TTC549 (cell line): ENCODE results near the gene BAG5.
A peak's percentile ranks its signal among the peaks of the same experiment; 100 is the strongest.
"Not testable (repeated sequence)": the region's sequence is repeated elsewhere in the genome, so short reads cannot be mapped to it uniquely, and the experiment has no call there.

ENCODE experiments used
- FAIRE-seq: peaks from 2 replicates; lab custom pipeline; 2012; peaks lifted over from hg19 to GRCh38; lab: Jason Lieb, UNC

Gene BAG5

GRCh38 chr14:103562429-103563225 is at the start of gene BAG5, which contains the start of gene COA8:
BAG5 (minus strand) TSS chr14:103562657; CDS start chr14:103561164, 1,493 bp downstream.
COA8 (plus strand) TSS chr14:103562960; CDS start chr14:103563002, 42 bp downstream.
- no peak for FAIRE-seq

DNA sequence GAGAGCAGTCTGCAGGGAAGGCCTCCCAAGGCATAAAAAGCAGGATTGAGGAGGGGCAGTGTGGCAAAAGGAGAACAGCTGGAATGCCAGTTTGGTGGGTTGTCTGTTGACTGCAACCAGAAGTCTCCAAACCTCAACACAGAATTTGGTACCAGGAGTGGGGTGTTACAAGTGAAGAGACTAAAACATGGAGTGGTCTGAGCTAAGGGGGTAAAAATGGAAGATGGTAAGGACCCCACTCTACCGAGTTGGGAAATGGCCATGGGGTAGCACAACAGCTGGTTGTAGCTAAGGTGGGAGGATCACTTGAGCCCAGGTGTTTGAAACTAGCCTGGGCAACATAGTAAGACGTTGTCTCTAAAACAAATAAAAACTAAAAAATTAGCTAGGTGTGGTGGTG is 48.8 kb upstream of the BAG5 start:
- FAIRE-seq, result no peak

DNA sequence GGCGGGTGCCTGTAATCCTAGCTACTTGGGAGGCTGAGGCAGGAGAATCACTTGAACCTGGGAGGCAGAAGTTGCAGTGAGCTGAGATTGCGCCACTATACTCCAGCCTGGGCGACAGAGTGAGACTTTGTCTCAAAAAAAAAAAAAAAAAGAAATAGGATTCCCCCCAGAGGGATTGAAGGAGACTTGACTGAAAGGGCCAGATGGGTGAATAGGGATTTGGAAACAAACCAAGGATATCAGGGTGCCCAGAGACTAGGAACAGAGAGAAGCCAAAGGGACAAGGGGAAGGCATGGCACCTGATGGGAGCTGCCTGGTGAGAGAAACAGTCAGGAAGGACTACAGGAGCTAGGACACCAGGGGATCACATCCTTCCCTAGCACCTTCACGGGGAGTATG is 46.6 kb upstream of the BAG5 start:
- FAIRE-seq, result not testable (repeated sequence)

DNA sequence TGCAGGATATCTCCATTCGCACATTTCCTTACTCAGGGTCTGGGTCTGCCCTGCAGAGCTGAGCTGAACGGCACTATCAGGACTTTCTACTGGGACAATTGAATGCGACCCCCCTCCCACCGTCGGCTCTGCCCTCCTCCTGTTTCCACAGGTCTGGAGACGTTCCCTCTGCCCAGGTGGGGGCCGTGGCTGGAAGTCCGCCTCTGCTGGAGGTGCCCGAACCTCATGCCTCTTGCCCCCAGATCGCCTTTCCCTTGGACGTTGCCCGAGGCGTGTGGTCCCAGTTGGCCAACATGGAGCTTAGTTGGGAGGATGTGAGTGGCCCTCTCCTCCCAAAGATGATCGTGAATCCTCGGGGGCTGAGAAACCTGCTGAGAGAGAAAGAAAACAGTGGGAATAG is 45.4 kb upstream of the BAG5 start:
- FAIRE-seq, result no peak

- FAIRE-seq, result no peak
Measured at GRCh38 chr14:103606963-103607668, 44.7 kb upstream of the BAG5 start.

GRCh38 chr14:103604620-103605019 is 42.2 kb upstream of the BAG5 start:
- FAIRE-seq, result no peak

DNA sequence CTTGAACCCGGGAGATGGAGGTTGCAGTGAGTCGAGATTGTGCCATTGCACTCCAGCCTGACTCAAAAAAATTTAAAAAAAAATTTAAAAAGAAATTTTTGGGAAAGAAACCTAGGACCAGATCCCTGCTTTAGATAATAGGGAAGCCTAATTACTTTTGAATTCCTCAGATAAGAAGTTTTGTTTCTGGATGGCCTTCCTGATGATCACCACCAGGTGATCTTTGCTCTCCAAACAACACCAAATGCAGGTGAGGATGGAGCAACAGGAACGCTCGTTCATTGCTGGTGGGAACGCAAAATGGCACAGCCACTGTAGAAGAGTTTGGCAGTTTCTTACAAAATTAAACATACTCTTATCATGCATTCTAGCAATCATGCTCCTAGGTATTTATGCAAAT is 38.0 kb upstream of the BAG5 start:
- no peak for FAIRE-seq

DNA sequence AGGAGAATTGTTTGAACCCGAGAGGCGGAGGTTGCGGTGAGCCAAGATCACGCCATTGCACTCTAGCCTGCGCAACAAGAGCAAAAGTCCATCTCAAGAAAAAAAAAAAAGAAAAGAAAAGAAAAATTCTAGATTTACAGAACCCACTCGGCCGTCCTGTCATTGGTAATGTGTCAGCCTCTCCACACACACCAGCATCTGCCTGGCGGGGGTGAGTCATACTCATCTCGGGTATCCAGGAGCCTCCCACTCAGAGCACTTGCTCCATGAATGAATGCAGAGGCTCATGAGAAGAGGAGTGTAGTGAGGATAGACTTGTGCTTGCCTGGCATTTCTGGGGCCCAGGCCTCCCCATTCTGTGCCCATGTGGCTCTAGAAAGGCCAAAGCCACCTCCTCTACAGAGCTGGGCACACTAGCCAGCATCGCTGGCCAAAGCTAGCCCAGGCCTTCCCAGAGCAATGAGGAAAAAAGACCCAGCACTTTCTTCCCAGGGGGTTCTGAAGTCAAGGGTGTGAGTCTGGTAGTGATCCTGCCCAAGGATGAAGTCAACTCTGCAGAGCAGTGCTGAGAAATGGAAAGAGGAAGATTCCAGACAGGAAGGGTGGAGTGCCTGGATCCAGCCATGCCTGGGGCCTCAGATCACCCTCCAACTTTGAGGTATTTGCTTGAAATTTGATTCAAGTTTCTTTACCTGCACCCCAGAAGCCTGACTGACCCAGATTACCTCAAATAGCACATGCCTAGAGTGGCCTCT is 35.3 kb upstream of the BAG5 start:
- FAIRE-seq, result no peak

DNA sequence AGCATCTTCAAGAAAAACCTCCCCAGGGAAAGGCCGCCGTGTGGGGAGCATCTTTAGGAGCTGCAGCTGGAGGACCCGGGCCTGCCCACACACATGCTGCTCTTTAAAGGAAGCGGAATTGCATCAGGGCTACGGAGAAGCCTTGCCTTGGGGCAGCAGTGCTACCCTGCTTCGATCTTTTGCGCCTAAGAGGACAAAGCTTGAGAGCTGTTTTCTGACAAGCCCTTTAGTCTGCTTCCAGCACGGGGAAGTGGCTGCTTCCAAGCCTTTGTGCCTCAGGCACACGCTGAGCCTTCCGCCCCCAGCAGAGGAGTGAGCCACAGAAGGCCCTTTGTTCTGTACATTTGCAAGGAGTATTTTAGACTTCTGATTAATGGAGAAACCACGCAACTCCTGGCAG is 31.8 kb upstream of the BAG5 start:
- FAIRE-seq, result no peak

DNA sequence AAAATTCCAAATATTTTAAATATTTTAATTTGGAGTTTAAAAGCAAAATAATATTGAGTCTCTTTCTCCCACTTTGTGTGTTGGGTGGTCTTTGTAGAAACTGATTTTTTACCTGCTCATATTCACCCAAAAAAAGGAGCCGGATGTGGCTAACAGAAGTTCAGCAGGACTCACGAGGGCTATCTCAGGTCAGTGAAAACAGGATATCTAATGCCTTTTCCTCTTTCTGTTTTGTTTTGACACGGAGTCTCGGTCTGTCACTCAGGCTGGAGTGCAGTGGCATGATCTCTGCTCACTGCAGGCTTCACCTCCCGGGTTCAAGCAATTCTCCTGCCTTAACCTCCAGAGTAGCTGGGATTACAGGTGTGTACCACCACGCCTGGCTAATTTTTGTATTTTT is 31.1 kb upstream of the BAG5 start:
- no peak for FAIRE-seq

GRCh38 chr14:103584326-103584915 is 22.0 kb upstream of the BAG5 start:
- no peak for FAIRE-seq

DNA sequence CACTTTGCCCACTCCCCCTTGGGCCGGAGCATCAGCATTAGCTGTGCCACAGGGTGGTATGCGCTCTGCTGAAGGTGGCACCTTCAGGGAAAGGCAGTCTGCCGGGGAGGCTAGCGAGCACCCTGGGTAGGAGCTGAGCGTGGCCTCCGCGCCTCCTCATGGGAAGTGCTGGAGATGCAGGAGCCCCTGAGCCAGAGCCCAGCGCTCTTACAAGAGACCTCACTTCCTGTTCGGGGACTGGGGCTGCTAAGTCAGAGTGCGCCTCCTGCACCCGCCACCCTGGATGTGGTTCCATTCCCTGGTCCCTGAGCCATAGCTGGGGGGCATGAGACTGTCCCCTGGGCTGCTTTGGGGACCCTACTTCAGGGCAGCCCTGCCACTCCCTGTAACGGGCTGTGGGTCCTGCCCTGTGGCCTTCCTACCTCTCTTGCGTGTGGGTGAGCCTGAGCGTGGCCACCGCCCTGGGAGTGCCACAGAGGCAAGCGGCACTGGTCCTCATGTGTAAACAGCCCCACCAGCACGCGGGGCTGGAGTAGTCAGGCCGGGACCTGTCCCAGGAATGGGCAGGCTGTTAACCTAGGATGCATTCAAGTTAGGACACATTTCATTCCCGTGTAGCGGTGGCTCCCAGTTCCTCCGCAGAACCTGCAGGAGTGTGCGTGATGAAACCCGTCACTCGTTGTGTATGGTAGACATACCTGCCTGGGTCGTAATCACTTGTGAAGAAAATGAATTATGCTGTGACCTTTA is 19.7 kb upstream of the BAG5 start:
- no peak for FAIRE-seq

- FAIRE-seq, result no peak
Measured at GRCh38 chr14:103581206-103581605, 18.7 kb upstream of the BAG5 start.

DNA sequence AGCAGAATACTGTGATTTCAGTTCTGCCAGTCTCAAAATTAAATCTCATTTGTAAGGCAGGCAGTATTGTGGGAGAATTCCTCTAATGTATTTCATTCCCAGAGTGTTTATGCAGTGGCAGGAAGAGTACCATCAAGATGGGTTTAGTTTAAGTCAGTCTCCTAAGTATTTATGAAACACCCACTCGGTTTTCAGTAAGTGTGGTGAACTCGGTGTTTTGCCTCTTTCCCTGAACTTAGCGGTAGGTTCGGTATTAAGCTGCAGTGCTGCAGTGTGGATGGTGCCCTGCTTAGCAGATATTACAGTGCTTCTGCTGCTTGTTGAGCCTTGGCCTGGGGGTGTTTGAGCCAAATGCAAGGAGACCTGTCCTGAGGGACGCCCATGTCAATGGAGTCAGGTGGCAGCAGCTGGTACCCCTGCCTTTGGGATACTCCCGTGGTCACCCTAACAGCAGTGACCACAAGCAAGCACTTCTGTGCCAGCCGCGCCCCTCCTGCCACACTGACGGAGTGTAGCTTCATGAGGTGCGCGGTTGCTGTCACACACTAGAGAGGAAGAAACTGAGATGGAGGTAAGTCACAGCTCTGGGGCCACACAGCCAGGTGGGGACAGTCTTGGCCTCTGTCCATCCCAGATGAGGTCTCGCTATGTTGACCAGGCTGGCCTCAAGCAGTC is 16.1 kb upstream of the BAG5 start:
- FAIRE-seq, result no peak

DNA sequence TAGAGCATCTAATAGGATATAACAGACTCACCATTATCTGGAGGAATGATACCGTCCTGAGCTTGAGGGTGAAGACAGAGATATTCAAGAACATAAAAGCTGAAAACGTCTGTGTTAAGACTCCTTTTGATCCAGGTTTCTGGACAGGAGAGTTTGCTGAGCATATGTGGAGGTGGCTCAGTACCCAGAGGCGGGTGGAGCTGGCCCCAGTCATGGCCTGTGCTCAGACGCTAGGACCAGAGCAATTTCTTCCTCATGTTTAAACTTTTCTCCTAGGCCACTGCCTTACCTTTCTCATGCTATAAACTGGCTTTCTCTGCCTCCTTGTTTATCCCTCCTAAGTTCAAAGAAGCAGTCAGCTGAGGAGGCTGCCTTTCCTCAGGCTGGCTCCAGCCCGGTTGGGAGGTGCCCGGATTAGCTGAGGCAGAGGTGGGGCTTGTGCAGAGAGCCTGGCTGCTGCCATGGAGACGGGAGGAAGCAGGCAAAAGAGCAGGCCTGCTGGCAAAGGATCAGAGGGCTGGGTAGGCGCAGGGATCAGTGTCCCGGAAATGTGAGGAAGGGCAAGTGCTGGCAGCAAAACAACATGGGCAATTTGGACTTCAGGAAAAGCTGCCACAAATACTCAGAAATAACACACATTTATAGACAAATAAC is 14.0 kb upstream of the BAG5 start:
- peak; percentile 9 for FAIRE-seq

DNA sequence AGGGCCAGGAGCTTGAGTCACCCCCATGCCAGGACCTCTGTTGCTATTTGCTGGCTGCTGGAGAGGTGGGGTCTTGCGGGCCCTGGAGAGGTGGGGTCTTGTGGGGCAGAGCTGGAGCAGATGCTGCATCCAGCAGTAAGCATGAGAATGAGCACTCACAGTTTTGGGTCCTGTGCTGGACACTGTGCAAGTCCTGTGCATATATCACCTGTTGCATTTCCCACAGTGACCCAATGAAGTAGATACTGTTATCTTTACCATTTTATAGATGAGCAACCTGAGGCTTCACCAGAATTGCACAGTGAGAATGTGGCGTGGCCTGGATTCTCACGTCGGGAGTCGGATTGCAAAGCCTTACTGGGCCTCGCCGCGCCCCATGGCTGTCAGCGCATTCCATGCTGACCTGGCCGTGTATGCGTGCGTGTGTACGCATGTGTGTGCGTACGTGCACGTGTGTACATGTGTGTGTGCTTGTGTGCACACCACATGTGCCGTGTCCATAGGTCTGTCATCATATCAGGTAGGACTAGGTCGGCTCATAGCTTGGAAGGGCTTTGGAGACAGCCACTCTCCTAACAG is 12.3 kb upstream of the BAG5 start:
- no peak for FAIRE-seq

DNA sequence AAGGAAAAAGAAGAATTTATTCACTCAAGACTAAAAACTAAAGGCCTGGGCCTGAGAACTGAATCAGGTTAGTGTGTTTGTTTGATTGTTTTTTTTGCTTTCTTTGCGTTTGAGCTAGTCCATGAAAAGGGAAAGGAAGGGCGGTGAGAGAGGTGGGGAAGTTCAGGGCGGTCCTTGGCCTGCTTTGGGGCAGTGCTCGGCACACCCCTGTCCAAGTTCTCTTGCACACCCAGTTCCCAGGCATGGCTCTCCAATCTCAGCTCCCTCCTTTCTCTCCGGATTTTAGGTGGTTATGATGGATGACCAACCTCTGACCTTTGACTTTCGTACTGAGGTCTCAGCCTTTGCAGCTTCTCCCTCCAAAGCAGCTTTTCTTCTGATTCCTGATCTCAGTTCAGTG is 11.6 kb upstream of the BAG5 start:
- FAIRE-seq, result no peak

DNA sequence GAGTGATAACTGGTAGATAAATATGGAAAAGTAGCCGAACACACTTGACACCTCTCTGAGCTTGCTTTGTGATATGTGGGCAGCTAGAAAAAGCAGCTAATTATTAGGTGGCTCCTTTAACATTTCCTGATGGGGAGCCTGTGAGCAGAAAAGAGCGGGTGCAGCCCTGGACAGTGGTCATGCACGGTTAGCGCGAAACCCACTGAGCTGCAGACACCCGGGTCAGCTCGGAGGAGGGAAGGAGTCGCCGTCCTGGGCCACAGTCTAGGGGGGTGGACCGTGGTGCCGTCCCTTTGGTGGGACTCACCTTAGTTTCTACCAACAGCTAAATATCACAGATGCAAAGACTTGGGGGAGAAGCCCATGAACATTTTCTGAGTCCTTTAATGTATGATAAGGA is 7.0 kb upstream of the BAG5 start:
- FAIRE-seq, result no peak

GRCh38 chr14:103568952-103569351 is 6.5 kb upstream of the BAG5 start:
- no peak for FAIRE-seq

DNA sequence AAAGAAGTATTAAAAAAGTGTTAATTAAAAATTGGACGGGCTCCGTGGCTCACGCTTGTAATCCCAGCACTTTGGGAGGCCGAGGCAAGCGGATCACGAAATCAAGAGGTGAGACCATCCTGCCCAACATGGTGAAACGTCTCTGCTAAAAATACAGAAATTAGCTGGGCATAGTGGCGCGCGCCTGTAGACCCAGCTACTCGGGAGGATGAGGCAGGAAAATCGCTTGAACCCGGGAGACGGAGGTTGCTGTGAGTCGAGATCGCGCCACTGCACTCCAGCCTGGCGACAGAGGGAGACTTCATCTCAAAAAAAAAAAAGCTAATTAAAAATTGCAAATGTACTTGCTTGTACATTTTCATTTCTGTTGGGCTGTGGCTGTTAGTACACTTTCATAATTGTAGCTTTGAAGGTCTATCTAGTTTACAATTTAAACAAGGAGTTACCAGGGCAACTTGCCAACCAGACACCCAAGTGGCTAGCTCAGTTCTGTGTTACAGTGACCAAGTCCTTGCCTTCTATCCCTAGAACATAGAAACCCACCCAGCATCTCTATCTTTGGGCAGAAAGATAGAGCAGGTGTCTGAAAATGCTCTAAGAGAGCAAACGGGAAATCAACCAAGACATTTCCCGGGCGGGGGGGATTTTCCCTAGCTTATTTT is 1.5 kb upstream of the BAG5 start:
- no peak for FAIRE-seq
